Peyer's patch (tissue), 4 donors: Measurements from ENCODE around the gene MRPL24.

Experiments used
- CTCF ChIP-seq, 6 experiments: fragments of 450-650 bp in 4 of 6; fragments of 200-600 bp in 2 of 6; sonication (generic) in 1 of 6; IDR thresholded peaks; one replicate each; pipeline ENCODE4 v1.5.1; 2017 to 2019; ENCODE audit warnings: antibody characterized with exemption in 6 of 6, mild to moderate bottlenecking in 3 of 6, moderate library complexity in 1 of 6
- POLR2A ChIP-seq, 2 donors: fragments of 450-650 bp; IDR thresholded peaks; one replicate each; pipeline ENCODE4 v1.5.1; 2017; ENCODE audit warnings: antibody characterized with exemption in 2 of 2, mild to moderate bottlenecking in 2 of 2, moderate library complexity in 2 of 2

- no peak for TF ChIP-seq CTCF (IDR thresholded peaks at IDR 0.05)
- no peak for TF ChIP-seq POLR2A (IDR thresholded peaks at IDR 0.05)
Measured at GRCh38 chr1:156742801-156743200, 1.9 kb upstream of the MRPL24 start.
